Measurements from ENCODE around the gene PARD3B.
A peak's percentile ranks its signal among the peaks of the same experiment; 100 is the strongest.

The PARD3B gene

DNA sequence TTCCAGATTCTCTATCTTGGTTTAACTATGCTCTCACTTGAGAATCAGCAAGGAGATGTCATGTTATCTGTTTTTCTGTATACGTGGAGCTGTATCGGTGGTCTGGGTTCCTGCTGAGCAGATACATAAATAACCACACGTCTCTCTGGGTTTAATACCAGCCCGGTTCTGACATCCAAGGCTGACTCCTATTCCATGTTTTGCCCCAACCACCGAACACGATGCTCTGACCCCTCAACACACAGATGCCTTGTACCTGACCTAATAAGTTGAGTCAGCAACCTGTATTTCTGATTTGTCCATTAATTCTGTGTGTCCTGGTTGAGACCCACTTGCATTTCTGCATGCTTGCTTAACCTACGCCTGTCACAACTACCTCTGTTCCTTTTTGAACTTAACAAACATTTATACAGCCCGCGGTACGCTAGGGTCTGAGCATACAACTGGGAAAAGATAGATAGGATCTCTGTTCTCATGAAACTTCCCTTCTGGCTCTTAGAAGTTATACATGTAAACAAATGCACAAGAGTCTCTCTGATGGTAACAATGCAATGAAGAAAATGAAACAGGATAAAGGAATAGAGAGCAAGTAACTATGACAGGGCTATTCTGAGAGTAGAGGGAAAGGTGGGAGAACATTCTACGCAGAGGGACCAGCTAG, 480.4 kb downstream of the PARD3B start:
- DNase-seq: no peak

GRCh38 chr2:205030695-205031094, 485.4 kb downstream of the PARD3B start:
- no peak for DNase-seq

- no peak for DNase-seq
Measured at GRCh38 chr2:205032093-205032551, 486.8 kb downstream of the PARD3B start.

DNA sequence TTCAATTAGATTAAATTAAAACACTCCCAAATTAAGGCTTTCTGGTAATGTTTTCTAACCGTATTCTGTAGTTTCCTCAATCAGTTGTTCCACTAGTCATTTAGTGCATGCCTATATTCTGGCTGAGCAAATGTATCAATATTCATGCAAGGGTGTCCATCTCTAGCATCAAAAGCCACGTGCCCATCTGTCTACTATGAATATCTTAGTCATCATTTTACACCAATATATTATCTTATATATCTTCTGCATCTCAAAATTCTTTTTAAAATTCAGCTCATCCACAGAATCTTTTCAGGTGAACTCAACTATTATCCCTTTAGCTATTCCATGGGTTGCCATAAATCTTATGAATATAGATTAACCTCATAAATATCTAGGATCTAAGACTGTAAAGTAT, 488.2 kb downstream of the PARD3B start:
- DNase-seq: no peak

DNA sequence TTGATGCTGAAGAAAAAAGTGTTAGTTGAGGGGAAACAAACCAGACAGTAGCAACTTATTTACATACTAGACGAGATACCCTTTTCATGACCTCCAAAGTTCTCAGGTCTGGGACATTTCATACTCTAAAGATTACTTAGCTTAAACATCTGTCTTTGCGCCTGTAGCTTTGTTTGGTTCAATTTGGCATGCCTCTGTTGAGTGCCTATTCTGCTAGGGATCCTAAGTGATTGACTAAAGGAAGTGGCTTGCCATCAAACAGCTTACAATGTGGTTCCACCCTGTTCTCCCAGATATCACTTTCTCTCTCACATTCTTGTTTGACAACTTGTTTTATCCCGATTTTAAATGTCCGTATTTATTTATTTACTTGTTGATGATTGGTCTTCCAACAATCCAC, 488.8 kb downstream of the PARD3B start:
- DNase-seq: peak; percentile 17

DNA sequence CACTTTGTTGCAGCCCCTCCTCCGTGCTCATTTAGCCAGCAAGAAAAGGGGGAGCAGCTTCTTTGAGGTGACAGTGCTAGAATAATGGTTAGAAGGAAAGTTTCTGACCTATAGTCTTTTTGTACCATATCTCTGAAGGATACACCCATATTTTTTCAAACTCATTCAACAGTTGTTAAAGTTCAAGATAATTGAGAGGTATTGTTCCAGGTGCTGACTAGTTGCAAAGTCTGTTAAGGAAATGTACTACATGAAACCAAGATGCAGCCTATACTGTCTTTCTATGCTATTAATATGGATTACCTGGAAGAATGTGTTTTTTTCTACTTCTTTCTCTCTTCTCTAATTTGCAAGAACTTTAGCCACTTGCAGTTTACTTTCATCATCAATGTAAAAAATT, 495.0 kb downstream of the PARD3B start:
- no peak for DNase-seq

DNA sequence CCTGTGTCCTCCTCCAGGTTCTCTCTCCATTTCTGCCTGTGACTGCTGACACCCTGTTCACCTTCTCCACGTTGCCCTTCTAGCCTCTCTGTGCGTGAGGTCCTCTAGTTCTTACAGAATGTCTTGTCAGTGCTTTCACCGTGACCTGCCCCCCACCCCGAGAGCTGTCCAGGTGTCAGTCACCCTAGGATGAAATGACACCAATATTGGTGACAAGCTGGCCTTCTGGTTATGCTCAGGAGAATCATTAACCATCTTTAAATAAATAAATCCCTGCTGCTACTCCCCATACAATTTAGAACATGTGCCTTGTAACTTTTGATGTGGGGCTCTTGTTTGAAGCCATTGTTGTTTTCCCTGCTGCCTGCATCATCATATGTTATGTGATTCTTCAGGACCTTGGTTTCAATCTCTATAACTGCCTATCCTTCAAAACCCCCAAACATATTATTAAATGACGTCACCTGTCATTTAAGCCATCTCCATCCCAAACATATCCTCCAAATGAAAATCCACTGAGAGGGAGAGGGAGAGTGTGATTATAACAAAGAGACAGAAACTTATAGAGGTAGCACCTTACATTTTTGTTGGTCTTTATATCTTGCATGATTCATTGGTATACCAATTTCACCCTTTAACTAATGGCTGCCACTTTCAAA, 496.3 kb downstream of the PARD3B start:
- no peak for DNase-seq

- DNase-seq: no peak
Measured at GRCh38 chr2:205043285-205043684, 498.0 kb downstream of the PARD3B start.

DNA sequence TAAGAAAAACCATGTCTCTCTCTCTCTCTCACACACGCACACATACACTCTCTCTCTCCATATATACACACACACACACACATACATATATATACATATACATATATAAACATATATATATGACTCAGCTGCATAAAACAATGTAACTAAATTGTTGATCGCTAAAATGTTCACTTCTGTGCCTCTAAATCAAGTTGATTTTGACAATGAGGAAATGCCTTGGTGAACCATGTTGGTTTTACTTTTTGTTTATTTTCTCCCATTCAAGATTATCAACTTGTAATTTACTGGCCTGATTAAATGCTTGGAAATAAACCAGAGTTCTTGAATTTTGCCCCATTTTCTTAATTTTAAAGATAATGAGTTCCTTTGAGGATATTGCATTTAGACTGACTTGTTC, 500.4 kb downstream of the PARD3B start:
- no peak for DNase-seq

DNA sequence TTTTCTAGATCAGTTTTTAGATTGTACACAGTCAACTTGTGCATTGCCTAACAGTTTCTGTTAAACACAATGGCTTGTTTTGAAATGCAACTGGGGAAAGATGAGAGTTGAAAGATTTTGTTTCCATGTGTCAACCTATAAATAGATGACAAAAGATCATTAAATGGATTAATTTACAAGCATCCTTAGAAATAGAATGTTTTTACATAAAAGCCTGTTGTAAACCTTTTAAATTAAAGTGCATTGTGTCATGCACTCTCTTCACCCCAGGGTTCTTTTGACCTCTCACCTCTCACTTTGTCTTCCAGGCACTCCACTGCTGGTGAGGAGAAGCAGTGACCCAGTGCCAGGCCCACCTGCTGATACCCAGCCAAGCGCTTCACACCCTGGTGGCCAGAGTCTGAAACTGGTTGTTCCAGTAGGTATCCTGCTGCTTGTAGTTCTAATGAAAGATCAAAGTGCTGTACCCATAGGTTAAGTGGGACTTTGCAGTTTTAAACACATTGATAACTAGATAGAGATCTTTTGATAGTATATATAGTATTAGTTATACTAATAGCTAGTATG, 502.1 kb downstream of the PARD3B start:
- DNase-seq: peak; percentile 75

- DNase-seq: no peak
Measured at GRCh38 chr2:205051417-205051816, 506.1 kb downstream of the PARD3B start.

DNA sequence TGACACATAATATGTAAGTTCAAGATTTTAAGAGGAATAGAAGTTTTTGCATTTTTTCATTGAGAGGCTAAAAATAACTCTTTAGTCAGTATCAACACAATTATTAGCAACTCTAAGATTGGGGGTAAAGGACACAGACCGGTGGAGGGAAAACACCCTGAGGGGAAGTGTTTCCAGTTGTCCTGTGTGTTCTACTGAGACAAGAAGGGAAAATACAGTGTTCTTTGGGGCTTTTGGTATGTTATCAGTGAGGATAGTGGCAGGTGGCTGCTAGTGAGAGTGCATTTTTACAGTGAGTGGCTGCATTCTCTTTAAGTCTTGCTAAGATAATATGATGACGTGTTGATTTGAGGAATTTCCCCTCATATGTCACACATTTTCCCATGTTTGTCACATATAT, 507.5 kb downstream of the PARD3B start:
- DNase-seq: no peak

DNA sequence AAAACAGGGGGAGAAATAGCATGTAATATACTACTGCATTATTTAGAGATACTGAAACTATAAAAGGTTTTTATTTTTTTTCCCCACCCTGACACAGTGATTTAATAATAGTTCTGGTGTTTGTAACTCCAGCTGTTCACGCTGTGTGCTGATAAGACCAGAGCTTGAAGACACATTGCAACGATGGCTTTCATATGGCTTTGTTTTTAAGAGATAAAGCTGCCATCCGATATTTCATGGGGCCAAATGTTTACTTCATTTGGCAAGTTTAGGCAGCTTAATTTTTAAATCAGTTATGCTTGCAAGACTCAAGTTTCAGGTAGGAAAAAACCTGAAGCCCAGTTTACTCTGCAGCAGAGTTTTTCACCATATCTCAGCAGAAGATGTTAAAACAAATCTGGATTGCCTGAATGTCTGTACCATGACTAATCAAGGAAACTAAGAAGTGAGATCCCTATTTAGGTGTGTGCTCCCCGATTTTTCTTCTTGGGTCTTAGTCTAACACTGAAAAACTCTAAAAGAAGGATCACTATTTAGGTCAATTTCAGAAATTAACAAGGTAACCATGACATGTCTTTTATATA, 508.6 kb downstream of the PARD3B start:
- no peak for DNase-seq

GRCh38 chr2:205054789-205055188, 509.5 kb downstream of the PARD3B start:
- DNase-seq: no peak

DNA sequence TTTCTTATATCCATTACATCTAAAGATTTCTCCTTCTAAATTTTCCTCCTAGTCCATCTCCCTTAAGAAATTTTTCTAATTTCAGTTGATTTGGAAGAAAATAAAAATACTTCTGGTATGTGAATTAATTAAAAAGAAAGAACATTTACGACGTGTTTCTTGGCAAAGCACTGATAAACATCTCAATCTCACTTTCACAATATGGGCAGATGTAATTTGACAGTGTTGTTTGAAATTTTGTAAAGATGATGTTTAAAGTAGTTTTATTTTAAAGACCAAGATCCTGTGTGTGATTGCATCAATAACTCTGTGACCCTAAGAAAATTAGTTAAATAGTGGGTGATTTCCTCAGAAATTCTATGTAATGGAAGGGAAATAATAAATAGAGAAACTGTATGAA, 510.0 kb downstream of the PARD3B start:
- DNase-seq: no peak

GRCh38 chr2:205056151-205056561, 510.9 kb downstream of the PARD3B start:
- DNase-seq: no peak

DNA sequence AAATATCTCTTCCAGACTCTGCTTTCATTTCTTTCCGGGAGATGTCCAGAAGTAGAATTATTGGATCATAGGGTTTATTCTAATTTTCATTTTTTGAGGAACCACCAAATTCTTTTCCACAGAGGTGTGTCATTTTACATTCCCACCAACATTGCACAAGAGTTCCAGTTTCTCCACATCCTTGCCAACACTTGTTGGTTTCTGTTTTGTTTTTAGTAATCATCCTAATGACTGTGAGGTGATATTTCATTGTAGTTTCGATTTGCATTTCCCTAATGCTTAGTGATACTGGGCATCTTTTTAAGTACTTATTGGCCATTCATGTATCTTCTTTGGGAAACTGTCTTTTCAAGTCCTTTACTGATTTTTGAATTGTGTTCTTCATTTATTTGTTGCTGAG, 513.1 kb downstream of the PARD3B start:
- DNase-seq: no peak

GRCh38 chr2:205060269-205060668, 515.0 kb downstream of the PARD3B start:
- no peak for DNase-seq

DNA sequence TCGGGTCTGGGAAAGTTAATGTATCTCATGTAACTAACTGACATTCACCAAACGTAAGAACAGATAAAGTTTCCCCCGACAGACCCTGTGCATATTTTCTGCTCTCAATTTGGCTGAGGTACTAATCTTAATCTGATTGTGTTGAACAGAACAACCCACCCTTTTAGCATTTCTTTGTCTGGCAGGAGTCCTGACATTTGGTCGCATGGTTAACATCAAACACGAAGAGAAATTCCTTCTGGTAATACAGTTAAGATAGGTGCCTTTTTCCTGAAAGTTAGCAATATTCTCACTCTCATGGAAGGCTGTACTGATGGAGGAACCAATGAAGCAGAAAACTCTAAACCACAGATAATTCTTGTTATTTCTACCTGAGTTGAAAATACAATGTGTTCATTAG, 520.8 kb downstream of the PARD3B start:
- DNase-seq: no peak

DNA sequence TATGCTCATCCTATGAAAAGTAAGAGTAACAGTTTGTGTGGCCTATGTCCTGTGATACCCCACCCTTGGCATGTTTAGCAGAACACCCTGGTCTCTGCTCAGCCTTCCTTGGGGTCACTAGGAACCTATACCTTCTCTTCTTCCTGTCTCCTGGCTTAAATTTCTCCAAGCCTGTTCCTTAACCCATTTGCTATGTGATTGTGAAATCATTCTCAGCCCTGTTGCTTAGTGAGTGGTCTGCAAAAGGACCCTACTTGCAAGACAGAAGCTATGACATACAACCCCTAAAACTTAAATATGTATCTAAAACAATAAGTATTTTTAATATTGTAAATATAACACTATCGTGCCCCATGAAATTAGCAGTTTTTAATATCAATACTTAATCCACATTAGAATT, 524.7 kb downstream of the PARD3B start:
- no peak for DNase-seq

DNA sequence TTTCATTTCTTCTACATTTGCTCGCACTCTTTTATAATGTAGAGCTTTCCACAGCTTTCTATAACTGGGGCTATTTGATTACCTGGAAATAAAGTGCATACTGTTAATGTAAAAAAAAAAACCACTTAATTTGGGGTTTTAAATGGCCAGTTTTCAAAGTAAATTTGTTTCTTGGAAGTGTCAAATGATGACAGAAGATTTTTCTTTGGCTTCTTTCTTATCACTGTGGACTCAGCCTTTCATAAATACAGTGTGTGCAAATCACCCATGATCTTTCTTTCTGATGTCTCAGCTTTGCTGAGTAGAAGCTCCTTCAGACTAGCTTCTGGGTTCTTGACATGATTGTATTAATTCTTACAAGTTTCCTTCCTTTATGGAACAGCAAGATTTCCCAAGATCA, 525.6 kb downstream of the PARD3B start:
- DNase-seq: no peak

DNA sequence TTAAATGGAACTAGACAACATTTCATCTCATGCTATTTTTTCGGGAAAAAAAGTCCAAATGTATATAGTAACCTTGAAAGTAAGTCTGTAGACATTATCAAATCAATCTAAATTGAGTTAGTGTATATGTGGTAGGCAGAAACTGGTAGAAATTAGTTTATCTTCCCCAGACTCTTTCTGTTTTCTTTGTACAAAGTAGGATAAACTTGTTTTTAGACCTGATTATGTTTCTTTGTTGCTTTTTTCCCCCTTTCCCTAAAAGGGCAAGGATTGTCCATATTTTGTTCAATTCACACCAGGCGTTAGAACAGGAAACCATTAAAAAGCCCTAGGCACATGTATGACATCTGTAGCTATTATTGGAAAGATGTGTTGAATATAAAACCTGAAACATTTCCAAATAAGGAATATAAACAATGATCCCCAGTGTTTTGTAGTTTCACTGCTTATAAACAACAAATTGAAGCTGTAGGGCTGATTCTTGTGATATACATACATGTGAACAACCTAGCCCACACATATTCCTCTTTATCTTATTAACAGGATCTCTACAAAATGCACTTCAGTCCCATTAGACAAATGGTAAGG, 528.3 kb downstream of the PARD3B start:
- no peak for DNase-seq

- no peak for DNase-seq
Measured at GRCh38 chr2:205076405-205076804, 531.1 kb downstream of the PARD3B start.

- no peak for DNase-seq
Measured at GRCh38 chr2:205077159-205077558, 531.9 kb downstream of the PARD3B start.
